ENCODE measurements around the gene CCR7.
A peak's percentile ranks its signal among the peaks of the same experiment; 100 is the strongest.

CCR7 gene

GRCh38 chr17:40540448-40540847, 24.8 kb downstream of the CCR7 start:
- peak overlapping the region; percentile 96 for H3K27ac ChIP-seq
- POLR2A ChIA-PET (ENCODE audit: low non-redundant PET): no interaction called here
- CTCF ChIA-PET: interaction anchor here (0.6 to 1.2 kb wide), 3 partner anchors 20 to 1126 kb away, joined by 3 to 6 read pairs (median 4); no protein-coding TSS in a partner anchor
- no peak for DNase-seq (ENCODE audit: low spot score)
- TF ChIP-seq CTCF (conservative IDR thresholded peaks at IDR 0.05; ENCODE audit: low read depth): no peak

GRCh38 chr17:40539711-40540411, 25.4 kb downstream of the CCR7 start:
- peak overlapping the region; percentile 96 for H3K27ac ChIP-seq
- ChIA-PET CTCF (interaction anchor here (0.6 to 1.2 kb wide), 3 partner anchors 21 to 1127 kb away, joined by 3 to 6 read pairs (median 4); no protein-coding TSS in a partner anchor), POLR2A (ENCODE audit: low non-redundant PET) (no interaction called here)
- DNase-seq (ENCODE audit: low spot score): no peak
- no peak for TF ChIP-seq CTCF (conservative IDR thresholded peaks at IDR 0.05; ENCODE audit: low read depth)

GRCh38 chr17:40538936-40539705, 26.2 kb downstream of the CCR7 start:
- peak overlapping the region; percentile 96 for H3K27ac ChIP-seq
- no peak for TF ChIP-seq CTCF (conservative IDR thresholded peaks at IDR 0.05; ENCODE audit: low read depth)
- ChIA-PET POLR2A (ENCODE audit: low non-redundant PET) (no interaction called here), CTCF (interaction anchor here (0.7 to 1.2 kb wide), 3 partner anchors 9 to 21 kb away, joined by 4 to 6 read pairs (median 5); no protein-coding TSS in a partner anchor)
- no peak for DNase-seq (ENCODE audit: low spot score)

GRCh38 chr17:40538019-40538935, 27.0 kb downstream of the CCR7 start:
- H3K27ac ChIP-seq: peak overlapping the region; percentile 78
- CTCF ChIA-PET: interaction anchor here (0.7 to 1.0 kb wide), 3 partner anchors 9 to 61 kb away, joined by 3 to 5 read pairs (median 4); no protein-coding TSS in a partner anchor
- TF ChIP-seq CTCF (conservative IDR thresholded peaks at IDR 0.05; ENCODE audit: low read depth): no peak
- POLR2A ChIA-PET (ENCODE audit: low non-redundant PET): interaction anchor here (0.8 kb wide), 1 partner anchor 15 kb away, joined by 5 read pairs; no protein-coding TSS in a partner anchor
- DNase-seq (ENCODE audit: low spot score): no peak

GRCh38 chr17:40536295-40537171, 28.7 kb downstream of the CCR7 start:
- no peak for DNase-seq (ENCODE audit: low spot score)
- ChIA-PET POLR2A (ENCODE audit: low non-redundant PET) (no interaction called here), CTCF (interaction anchor here (0.5 kb wide), 1 partner anchor 95 kb away, joined by 3 read pairs; no protein-coding TSS in a partner anchor)
- no peak for TF ChIP-seq CTCF (conservative IDR thresholded peaks at IDR 0.05; ENCODE audit: low read depth)
- H3K27ac ChIP-seq: peak overlapping the region; percentile 78

Data from RWPE1 (cell line).